Measurements from ENCODE around the gene DOK1.

Gene DOK1

GRCh38 chr2:74571058-74571457 lies 16.5 kb downstream of the DOK1 start:
- DNase-seq = no peak

- no peak for DNase-seq
Observed at GRCh38 chr2:74572178-74572925, 17.8 kb downstream of the DOK1 start.

GRCh38 chr2:74573747-74574562 lies 19.4 kb downstream of the DOK1 start:
- peak; percentile 85 for DNase-seq

- DNase-seq = no peak
Observed at GRCh38 chr2:74575320-74575719, 20.8 kb downstream of the DOK1 start.

GRCh38 chr2:74576211-74576862 lies 21.8 kb downstream of the DOK1 start:
- peak; percentile 41 for DNase-seq

- peak; percentile 87 for DNase-seq
Observed at GRCh38 chr2:74576863-74577229, 22.3 kb downstream of the DOK1 start.

GRCh38 chr2:74577448-74577847 lies 22.9 kb downstream of the DOK1 start:
- peak; percentile 47 for DNase-seq

- DNase-seq = no peak
Observed at GRCh38 chr2:74578408-74578807, 23.9 kb downstream of the DOK1 start.

GRCh38 chr2:74581463-74581862 lies 26.9 kb downstream of the DOK1 start:
- DNase-seq = no peak

- no peak for DNase-seq
Observed at GRCh38 chr2:74582184-74582583, 27.7 kb downstream of the DOK1 start.

GRCh38 chr2:74583504-74583903 lies 29.0 kb downstream of the DOK1 start:
- DNase-seq = no peak

GRCh38 chr2:74584088-74584645 lies 29.6 kb downstream of the DOK1 start:
- no peak for DNase-seq

GRCh38 chr2:74585406-74586185 lies 31.1 kb downstream of the DOK1 start:
- no peak for DNase-seq

- peak; percentile 70 for DNase-seq
Observed at GRCh38 chr2:74587664-74588277, 33.3 kb downstream of the DOK1 start.

GRCh38 chr2:74588664-74589063 lies 34.1 kb downstream of the DOK1 start:
- no peak for DNase-seq

GRCh38 chr2:74593826-74594772 lies 39.6 kb downstream of the DOK1 start:
- DNase-seq = no peak

GRCh38 chr2:74596584-74596983 lies 42.1 kb downstream of the DOK1 start:
- DNase-seq = no peak

- no peak for DNase-seq
Observed at GRCh38 chr2:74597410-74597809, 42.9 kb downstream of the DOK1 start.

GRCh38 chr2:74599676-74600075 lies 45.2 kb downstream of the DOK1 start:
- DNase-seq = no peak

GRCh38 chr2:74602586-74603281 lies 48.2 kb downstream of the DOK1 start:
- DNase-seq = no peak
